ENCODE measurements around the gene JPH4. TPM values are rescaled to one million over a fixed set of nuclear protein-coding genes. Genes with fewer than 3 reads are reported as not detected.

The JPH4 gene
- total RNA-seq, 1 experiment from 2014 or later: 0.15 TPM

DNA sequence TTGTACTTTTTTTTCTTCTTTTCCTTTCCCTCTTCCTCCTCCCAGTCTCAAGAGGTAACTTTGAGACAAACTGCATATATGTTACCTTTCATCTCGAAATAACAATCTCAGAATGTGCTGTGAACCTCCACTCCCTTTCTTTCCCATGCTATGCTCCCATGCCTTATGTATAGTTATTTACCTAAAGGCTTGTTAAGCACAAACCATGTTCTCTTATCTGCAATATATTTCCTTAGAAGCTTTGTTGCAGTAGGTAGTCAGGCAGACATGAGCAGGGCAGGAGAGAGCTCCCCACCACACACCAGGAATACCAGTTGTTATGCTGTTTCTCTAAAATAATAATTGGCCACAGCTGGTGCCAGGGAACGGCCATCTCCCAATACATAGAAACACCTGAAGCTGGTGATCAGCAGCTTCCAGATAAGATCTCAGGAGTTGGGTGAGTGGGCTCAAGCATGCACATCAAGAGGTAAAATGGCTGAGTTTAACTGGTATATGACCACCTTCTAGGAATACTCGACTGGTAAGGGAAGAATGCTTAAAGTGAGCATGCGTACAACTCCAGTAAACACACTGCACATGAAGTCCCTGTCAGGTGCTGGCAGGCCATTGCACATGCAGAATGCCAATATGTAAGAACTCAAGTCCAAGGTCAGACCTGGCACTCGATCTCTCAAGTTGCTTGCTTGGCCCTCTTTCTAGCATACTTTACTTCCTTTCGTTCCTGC, 42.8 kb upstream of the JPH4 start:
- Histone ChIP-seq H3K4me1 (ENCODE audit: control insufficient read depth in 1 of 2, insufficient read depth in 2 of 2, low read length in 2 of 2) (no peaks in the 10 kb centered on the region), H2AFZ (ENCODE audit: low read depth, low read length, poor library complexity, severe bottlenecking) (no peak overlapping the region), H3K9me3 (ENCODE audit: control insufficient read depth in 1 of 2, insufficient read depth in 1 of 2, low read depth in 1 of 2, low read length in 2 of 2) (peaks cover 12 to 21% of the 10 kb centered on the region in 2 experiments; a peak in 3 of 4 replicates), H3K9ac (ENCODE audit: low read length) (no peak overlapping the region), H3K36me3 (ENCODE audit: control insufficient read depth in 1 of 2, insufficient read depth in 2 of 2, low read length in 2 of 2) (no peaks in the 10 kb centered on the region), H3K79me2 (ENCODE audit: insufficient read depth, low read length) (no peaks in the 10 kb centered on the region), H3K4me2 (ENCODE audit: low read length) (no peak overlapping the region), H3K27me3 (ENCODE audit: insufficient read depth, low read length) (no peaks in the 10 kb centered on the region), H3K27ac (ENCODE audit: low read depth, low read length) (no peak overlapping the region), H3K4me3 (replicated peaks in 1 of 2; ENCODE audit: low read depth in 1 of 2, low read length in 2 of 2) (no peak overlapping the region), H4K20me1 (ENCODE audit: insufficient read depth) (no peaks in the 10 kb centered on the region), H3K9me2 (ENCODE audit: insufficient read depth) (no peaks in the 10 kb centered on the region)
- intact Hi-C loops (cut with micrococcal nuclease): no loop called here
- RAD21 ChIA-PET (ENCODE audit: low non-redundant PET in 1 of 2, low total read pairs in 2 of 2, uncharacterized antibody in 2 of 2, unreplicated experiment in 2 of 2): no interaction called here
- BruUV-seq (replicated peaks): no TSS peak
- POLR2A ChIA-PET: no interaction called here
- TF ChIP-seq, protein P1, sequence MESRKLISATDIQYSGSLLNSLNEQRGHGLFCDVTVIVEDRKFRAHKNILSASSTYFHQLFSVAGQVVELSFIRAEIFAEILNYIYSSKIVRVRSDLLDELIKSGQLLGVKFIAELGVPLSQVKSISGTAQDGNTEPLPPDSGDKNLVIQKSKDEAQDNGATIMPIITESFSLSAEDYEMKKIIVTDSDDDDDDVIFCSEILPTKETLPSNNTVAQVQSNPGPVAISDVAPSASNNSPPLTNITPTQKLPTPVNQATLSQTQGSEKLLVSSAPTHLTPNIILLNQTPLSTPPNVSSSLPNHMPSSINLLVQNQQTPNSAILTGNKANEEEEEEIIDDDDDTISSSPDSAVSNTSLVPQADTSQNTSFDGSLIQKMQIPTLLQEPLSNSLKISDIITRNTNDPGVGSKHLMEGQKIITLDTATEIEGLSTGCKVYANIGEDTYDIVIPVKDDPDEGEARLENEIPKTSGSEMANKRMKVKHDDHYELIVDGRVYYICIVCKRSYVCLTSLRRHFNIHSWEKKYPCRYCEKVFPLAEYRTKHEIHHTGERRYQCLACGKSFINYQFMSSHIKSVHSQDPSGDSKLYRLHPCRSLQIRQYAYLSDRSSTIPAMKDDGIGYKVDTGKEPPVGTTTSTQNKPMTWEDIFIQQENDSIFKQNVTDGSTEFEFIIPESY (IDR thresholded peaks at IDR 0.05; ENCODE audit: extremely low read depth, insufficient replicate concordance, low read length): no peak
- TF ChIP-seq TCF7L2 (IDR thresholded peaks at IDR 0.05; ENCODE audit: borderline replicate concordance, extremely low read depth, insufficient read depth, insufficient read length): no peak
- no peak for TF ChIP-seq YY1 (IDR thresholded peaks at IDR 0.05; ENCODE audit: extremely low read depth, insufficient replicate concordance, low read depth, low read length)
- no peak for TF ChIP-seq JUND (IDR thresholded peaks at IDR 0.05)
- TF ChIP-seq, protein P2, sequence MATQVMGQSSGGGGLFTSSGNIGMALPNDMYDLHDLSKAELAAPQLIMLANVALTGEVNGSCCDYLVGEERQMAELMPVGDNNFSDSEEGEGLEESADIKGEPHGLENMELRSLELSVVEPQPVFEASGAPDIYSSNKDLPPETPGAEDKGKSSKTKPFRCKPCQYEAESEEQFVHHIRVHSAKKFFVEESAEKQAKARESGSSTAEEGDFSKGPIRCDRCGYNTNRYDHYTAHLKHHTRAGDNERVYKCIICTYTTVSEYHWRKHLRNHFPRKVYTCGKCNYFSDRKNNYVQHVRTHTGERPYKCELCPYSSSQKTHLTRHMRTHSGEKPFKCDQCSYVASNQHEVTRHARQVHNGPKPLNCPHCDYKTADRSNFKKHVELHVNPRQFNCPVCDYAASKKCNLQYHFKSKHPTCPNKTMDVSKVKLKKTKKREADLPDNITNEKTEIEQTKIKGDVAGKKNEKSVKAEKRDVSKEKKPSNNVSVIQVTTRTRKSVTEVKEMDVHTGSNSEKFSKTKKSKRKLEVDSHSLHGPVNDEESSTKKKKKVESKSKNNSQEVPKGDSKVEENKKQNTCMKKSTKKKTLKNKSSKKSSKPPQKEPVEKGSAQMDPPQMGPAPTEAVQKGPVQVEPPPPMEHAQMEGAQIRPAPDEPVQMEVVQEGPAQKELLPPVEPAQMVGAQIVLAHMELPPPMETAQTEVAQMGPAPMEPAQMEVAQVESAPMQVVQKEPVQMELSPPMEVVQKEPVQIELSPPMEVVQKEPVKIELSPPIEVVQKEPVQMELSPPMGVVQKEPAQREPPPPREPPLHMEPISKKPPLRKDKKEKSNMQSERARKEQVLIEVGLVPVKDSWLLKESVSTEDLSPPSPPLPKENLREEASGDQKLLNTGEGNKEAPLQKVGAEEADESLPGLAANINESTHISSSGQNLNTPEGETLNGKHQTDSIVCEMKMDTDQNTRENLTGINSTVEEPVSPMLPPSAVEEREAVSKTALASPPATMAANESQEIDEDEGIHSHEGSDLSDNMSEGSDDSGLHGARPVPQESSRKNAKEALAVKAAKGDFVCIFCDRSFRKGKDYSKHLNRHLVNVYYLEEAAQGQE (IDR thresholded peaks at IDR 0.05; ENCODE audit: low read depth): no peak
- TF ChIP-seq, protein P3, sequence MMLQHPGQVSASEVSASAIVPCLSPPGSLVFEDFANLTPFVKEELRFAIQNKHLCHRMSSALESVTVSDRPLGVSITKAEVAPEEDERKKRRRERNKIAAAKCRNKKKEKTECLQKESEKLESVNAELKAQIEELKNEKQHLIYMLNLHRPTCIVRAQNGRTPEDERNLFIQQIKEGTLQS (IDR thresholded peaks at IDR 0.05): no peak
- no peak for TF ChIP-seq POLR2AphosphoS5 (IDR thresholded peaks at IDR 0.05; ENCODE audit: low read depth, low read length)
- no peak for TF ChIP-seq RAD21 (IDR thresholded peaks at IDR 0.05; ENCODE audit: low read depth)
- no peak for TF ChIP-seq EZH2 (IDR thresholded peaks at IDR 0.05)
- TF ChIP-seq, protein P4, sequence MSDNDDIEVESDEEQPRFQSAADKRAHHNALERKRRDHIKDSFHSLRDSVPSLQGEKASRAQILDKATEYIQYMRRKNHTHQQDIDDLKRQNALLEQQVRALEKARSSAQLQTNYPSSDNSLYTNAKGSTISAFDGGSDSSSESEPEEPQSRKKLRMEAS (IDR thresholded peaks at IDR 0.05): no peak
- TF ChIP-seq CBX3 (IDR thresholded peaks at IDR 0.05; ENCODE audit: low read depth): no peak
- CTCF ChIA-PET: interaction anchor here (2.3 kb wide), 1 partner anchor 10 kb away, joined by 10 read pairs; no protein-coding TSS in a partner anchor
- no peak for DNase-seq (ENCODE audit: low read depth, low spot score)
- ATAC-seq: no peak
